ENCODE measurements around the gene SIN3A. TPM values are rescaled to one million over a fixed set of nuclear protein-coding genes. Genes with fewer than 3 reads are reported as not detected.
"Not testable (repeated sequence)": the region's sequence is repeated elsewhere in the genome, so short reads cannot be mapped to it uniquely, and the experiment has no call there.

SIN3A gene
- total RNA-seq, 1 donor from 2014 or later = 86.6 TPM

DNA sequence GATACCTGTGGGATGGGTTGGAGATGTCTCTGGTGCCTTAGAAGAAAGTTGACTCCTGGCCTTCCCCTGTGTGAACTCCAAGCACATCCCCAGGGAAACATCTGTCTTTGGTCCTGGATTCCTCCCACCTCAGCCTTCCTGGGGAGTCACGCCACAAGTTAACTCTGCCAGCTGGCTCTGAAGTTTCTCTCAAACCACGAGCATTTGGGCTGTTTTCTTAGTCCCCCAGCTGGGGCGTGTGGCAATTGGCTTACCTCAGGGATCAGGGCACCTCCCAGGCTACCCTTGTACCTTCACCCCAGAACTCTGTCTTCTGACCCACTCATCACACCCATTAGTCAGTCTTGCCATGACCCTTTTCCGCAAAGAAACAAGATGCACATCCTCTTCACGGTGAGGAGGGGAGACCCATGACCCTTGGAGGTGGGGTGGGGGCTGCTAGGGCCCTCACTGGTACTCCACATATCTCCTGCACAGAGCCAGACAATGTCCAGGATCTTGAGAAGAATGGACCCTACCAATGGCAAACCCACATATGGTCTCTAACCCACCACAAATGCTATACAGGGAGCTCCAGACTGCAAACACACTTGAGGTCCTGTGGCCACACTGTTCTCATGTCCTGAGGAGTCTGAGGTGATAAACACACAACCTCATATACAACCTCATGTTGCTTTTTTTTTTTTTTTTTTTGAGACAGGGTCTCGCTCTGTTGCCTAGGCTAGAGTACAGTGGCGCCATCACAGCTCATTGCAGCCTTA, 100.7 kb downstream of the SIN3A start:
- H3K9me3 Mint-ChIP-seq = no peaks in the 10 kb centered on the region
- H3K4me3 Mint-ChIP-seq = no peak overlapping the region
- peaks cover 1% of the 10 kb centered on the region for H3K36me3 Mint-ChIP-seq
- H3K27me3 Mint-ChIP-seq (ENCODE audit: low read depth) = peaks cover 14% of the 10 kb centered on the region
- H3K27ac Mint-ChIP-seq = no peak overlapping the region
- H3K4me1 Mint-ChIP-seq = peaks cover 9% of the 10 kb centered on the region
- TF ChIP-seq, protein P1, sequence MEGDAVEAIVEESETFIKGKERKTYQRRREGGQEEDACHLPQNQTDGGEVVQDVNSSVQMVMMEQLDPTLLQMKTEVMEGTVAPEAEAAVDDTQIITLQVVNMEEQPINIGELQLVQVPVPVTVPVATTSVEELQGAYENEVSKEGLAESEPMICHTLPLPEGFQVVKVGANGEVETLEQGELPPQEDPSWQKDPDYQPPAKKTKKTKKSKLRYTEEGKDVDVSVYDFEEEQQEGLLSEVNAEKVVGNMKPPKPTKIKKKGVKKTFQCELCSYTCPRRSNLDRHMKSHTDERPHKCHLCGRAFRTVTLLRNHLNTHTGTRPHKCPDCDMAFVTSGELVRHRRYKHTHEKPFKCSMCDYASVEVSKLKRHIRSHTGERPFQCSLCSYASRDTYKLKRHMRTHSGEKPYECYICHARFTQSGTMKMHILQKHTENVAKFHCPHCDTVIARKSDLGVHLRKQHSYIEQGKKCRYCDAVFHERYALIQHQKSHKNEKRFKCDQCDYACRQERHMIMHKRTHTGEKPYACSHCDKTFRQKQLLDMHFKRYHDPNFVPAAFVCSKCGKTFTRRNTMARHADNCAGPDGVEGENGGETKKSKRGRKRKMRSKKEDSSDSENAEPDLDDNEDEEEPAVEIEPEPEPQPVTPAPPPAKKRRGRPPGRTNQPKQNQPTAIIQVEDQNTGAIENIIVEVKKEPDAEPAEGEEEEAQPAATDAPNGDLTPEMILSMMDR (IDR thresholded peaks at IDR 0.05; ENCODE audit: unreplicated experiment) = no peak
- DNase-seq (ENCODE audit: low spot score in 2 of 2, unreplicated experiment in 2 of 2) = no peak

DNA sequence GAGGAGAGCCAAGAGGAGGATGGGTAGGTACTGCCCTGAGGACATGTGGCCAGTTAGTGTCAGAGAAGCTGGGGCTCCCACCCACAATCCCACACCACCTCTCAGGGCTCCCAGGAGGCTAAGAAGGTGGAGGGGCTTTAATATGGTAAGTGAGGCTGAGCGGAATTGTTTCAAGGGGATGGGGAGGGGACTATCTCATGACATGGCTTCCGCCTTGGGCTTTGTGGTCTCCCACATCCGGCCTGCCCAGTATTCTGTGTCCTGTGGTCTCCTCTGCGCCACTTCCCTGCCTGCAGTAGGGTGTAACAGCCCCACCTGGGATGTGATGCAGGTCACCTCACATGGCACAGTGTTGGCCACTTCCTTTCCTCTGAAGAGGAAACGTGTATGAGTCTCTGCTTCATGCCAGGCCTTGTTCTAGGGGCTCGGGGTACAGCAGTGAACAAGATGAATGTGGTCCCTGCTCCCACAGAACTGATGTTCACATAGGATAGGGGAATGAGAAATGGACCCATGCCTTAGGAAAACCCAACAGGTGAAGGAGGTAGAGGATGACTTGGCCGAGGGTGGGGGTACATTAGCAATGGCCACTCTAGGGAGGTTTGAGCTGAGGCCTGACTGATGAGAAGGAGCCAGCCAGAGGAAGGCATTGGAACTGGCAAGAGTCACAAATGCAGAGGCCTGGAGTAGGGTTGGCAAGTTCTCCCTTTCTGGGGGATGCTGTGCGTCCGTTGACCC, 101.5 kb downstream of the SIN3A start:
- no peaks in the 10 kb centered on the region for H3K9me3 Mint-ChIP-seq
- DNase-seq (ENCODE audit: low spot score in 2 of 2, unreplicated experiment in 2 of 2) = no peak
- H3K27ac Mint-ChIP-seq = no peak overlapping the region
- H3K27me3 Mint-ChIP-seq (ENCODE audit: low read depth) = peaks cover 14% of the 10 kb centered on the region
- H3K36me3 Mint-ChIP-seq = no peaks in the 10 kb centered on the region
- peaks cover 9% of the 10 kb centered on the region for H3K4me1 Mint-ChIP-seq
- H3K4me3 Mint-ChIP-seq = peak overlapping the region; percentile 30
- TF ChIP-seq, protein P1 (IDR thresholded peaks at IDR 0.05; ENCODE audit: unreplicated experiment) = no peak

DNA sequence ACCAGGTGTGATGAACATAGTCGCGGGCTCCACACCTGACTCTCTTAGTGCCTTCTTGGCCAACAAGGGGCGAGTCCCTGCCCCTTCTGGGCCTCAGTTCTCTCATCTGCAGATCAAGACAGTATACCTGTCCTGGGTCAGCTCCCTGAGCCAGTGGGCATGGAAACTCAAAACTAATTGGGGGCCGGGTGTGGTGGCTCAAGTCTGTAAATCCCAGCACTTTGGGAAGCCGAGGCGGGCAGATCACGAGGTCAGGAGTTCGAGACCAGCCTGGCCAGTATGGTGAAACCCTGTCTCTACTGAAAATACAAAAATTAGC, 102.2 kb downstream of the SIN3A start:
- H3K4me1 Mint-ChIP-seq; DNase-seq (ENCODE audit: low spot score in 2 of 2, unreplicated experiment in 2 of 2); H3K9me3 Mint-ChIP-seq; H3K36me3 Mint-ChIP-seq; H3K27ac Mint-ChIP-seq: not testable (repeated sequence)
- H3K27me3 Mint-ChIP-seq (ENCODE audit: low read depth) = peaks cover 14% of the 10 kb centered on the region
- H3K4me3 Mint-ChIP-seq = peak overlapping the region; percentile 80

DNA sequence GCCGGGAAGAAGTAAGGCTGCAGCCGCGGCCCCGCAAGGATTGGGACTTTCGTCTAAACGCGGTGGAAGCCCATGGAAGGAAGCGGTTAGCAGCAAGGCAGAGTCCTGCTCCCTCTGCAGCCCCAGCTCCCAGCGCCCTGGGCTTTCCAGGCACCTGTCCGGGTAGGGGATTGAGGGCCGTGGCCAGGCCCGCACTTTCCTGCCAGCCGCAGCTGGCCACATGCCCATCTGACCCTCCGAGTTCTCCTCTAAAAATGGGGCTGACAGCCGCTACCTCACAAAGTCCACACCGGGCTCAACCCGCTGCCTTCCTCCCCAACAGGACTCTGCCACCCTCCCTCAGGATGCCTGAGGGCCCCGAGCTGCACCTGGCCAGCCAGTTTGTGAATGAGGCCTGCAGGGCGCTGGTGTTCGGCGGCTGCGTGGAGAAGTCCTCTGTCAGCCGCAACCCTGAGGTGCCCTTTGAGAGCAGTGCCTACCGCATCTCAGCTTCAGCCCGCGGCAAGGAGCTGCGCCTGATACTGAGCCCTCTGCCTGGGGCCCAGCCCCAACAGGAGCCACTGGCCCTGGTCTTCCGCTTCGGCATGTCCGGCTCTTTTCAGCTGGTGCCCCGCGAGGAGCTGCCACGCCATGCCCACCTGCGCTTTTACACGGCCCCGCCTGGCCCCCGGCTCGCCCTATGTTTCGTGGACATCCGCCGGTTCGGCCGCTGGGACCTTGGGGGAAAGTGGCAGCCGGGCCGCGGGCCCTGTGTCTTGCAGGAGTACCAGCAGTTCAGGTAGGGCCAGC, 102.7 kb downstream of the SIN3A start:
- TF ChIP-seq, protein P1 (IDR thresholded peaks at IDR 0.05; ENCODE audit: unreplicated experiment) = no peak
- no peaks in the 10 kb centered on the region for H3K36me3 Mint-ChIP-seq
- peak in 1 of 2 experiments; percentile 45 for DNase-seq (ENCODE audit: low spot score in 2 of 2, unreplicated experiment in 2 of 2)
- no peak overlapping the region for H3K27ac Mint-ChIP-seq
- no peaks in the 10 kb centered on the region for H3K9me3 Mint-ChIP-seq
- peak overlapping the region; percentile 80 for H3K4me3 Mint-ChIP-seq
- peaks cover 14% of the 10 kb centered on the region for H3K27me3 Mint-ChIP-seq (ENCODE audit: low read depth)
- H3K4me1 Mint-ChIP-seq = peaks cover 9% of the 10 kb centered on the region

DNA sequence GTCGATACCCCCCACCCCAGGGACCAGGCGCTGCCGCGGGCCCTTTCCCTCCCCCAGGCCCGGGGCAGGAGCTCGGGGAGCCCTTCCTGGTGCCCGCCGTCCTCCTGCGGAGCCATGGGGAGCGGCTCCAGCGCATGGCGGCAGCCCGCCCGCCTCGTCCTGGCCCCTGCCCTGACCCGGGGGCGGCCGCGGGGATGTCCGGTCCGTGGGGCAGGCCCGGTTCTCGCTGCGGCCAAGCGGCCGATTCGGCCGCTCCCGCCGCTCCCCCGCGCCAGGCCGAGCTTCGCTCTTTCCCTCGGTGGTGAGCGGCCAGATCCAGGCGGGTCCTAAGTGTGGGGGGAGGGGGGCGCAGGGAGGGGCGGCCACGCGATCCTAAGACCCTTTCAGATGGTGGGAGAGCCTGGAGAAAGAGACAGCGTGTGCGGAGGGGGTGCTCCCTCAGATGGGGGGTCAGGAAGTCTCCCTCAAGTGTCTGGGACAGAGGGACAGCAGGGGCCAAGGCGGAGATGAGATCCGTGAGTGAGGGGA, 103.4 kb downstream of the SIN3A start:
- Mint-ChIP-seq H3K9me3 (no peaks in the 10 kb centered on the region), H3K4me3 (peak overlapping the region; percentile 86), H3K27ac (no peak overlapping the region), H3K36me3 (no peaks in the 10 kb centered on the region), H3K27me3 (ENCODE audit: low read depth) (peaks cover 14% of the 10 kb centered on the region), H3K4me1 (peaks cover 9% of the 10 kb centered on the region)
- DNase-seq (ENCODE audit: low spot score in 2 of 2, unreplicated experiment in 2 of 2) = peak in 1 of 2 experiments; percentile 46
- TF ChIP-seq, protein P1 (IDR thresholded peaks at IDR 0.05; ENCODE audit: unreplicated experiment) = no peak

Measured in mesothelial cell of epicardium (in vitro differentiated cells).